ENCODE measurements around the gene SCN8A.
A peak's percentile ranks its signal among the peaks of the same experiment; 100 is the strongest.

SCN8A gene

DNA sequence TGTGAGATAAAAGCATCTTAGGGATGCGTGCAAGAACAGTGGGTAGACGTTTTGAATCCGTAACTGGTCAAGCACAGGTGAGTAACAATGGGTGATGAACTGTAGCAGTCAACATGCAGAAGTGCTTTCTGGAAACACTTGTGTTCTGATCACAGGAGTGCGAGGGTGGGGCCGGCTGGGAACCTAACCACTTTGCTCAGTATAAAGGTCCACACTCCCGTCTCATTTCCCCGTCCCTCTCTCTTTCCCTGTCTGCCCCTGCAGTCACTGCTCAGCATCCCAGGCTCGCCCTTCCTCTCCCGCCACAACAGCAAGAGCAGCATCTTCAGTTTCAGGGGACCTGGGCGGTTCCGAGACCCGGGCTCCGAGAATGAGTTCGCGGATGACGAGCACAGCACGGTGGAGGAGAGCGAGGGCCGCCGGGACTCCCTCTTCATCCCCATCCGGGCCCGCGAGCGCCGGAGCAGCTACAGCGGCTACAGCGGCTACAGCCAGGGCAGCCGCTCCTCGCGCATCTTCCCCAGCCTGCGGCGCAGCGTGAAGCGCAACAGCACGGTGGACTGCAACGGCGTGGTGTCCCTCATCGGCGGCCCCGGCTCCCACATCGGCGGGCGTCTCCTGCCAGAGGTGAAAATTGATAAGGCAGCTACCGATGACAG is 130.4 kb downstream of the SCN8A start:
- DNase-seq (ENCODE audit: low read depth) = peak; percentile 33

DNA sequence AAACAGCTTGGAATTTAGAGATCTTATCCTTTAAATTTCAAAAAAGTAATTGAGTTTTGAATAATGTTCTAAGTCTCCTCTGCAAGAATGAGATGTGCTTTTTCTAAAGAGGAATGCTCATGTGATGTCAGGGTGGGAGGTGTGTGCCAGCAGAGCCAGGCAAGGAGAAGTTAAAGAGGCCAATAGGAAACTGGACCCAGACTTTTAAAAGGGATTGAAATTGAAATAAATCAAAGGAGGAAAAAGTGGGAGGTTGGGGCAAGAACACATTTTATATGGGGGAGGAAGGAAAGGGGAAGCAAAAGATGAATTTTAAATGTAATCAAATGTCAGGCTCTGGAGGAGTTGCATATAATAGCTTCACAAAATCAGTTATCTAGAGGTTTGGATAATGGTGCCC is 131.4 kb downstream of the SCN8A start:
- DNase-seq (ENCODE audit: low read depth) = no peak

DNA sequence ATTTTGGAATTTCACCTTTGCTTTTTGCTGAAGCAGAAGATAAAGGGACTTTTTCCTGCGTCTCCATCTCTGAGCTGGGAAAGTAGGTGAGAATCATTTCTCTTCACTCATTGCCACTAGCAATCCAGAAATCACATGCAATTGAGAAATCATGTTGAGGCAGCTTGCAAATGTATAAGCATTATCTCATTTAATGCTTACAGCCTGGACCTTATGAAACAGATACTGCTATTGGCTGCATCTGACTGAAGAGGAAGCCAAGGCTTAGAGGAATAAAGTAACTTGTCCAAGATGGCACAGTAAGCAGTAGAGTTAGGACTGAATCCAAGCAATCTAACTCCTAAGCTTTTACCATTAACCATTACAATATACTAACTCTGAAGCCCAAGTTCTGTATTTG is 135.1 kb downstream of the SCN8A start:
- DNase-seq (ENCODE audit: low read depth) = no peak

DNA sequence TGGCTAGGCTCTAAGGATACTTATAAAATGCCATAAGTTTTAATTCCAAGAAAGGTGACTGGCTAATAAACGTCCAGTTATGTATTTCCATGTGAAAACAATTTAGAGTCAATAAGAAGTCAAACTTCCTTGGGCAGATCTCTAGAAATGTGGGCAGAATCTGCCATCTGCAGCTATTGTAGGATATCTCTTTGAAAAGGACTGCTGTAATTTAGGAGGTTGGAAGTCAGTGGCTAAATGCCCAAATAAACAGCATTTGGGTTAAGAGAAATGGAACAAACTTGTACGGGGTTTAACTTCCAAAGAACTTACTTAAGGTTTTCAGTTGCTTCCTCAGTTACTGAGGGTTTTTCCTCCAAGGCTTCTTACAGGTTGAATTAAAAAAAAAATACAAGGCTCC is 135.9 kb downstream of the SCN8A start:
- DNase-seq (ENCODE audit: low read depth) = no peak

DNA sequence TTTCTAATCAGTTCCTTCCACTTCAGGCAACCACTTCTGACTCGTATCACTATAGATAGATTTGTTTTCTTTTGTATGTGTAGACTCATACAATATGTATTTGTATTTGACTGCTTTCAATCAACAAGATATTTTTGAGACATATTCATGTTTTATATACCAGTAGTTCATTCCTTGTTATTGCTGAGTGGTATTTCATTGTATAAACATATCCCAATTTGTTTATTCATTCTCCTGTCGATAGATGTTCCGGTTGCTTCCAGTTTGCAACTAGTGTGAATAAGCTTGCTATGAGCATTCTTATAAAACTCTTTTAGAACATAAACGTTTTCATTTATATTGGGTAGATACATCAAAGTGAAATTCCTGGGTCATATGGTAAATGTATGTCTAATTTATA is 138.3 kb downstream of the SCN8A start:
- no peak for DNase-seq (ENCODE audit: low read depth)

DNA sequence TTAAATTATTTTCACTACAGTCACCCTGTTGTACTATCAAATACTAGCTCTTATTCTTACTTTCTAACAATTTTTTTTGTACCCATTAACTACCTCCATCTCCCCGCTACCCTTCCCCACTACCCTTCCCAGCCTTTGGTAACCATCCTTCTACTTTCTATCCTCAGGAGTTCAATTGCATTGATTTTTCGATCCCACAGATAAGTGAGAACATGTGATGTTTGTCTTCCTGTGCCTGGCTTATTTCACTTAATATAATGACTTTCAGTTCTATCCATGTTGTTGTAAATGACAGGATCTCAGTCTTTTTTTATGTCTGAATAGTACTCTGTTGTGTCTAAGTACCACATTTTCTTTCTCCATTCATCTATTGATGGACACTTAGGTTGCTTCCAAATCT is 139.7 kb downstream of the SCN8A start:
- DNase-seq (ENCODE audit: low read depth) = no peak

DNA sequence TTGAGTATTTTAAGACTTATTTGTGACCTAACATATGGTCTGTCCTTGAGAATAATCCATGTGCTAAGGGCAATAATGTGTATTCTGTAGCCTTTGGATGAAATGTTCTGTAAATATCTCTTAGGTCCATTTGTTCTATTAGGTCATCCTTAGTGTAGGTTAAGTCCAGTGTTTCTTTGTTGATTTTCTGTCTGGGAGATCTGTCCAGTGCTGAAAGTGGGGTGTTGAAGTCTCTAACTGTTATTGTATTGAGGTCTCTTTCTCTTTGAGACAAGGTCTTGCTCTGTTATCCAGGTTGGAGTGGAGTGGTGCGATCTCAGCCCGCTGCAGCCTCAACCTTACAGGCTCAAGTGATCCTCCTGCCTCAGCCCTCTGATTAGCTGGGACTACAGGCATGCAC is 149.5 kb downstream of the SCN8A start:
- no peak for DNase-seq (ENCODE audit: low read depth)

DNA sequence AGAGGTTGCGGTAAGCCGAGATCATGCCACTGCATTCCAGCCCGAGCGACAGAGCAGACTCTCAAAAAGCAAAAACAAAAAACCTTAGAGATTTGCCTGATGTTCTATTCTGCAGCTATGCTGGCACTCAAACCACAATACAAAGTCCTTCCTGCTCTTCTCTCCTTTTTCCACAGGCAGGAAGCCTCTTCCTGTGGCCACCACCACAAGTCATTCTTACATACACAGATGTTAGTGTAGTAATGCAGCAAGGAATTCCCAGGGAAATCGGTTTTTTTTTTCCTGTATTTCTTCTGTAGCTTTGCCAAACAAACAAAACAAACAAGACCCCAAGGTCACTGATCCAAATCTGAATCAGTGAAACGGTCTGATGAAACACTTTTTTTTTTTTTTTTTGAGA is 153.2 kb downstream of the SCN8A start:
- no peak for DNase-seq (ENCODE audit: low read depth)

DNA sequence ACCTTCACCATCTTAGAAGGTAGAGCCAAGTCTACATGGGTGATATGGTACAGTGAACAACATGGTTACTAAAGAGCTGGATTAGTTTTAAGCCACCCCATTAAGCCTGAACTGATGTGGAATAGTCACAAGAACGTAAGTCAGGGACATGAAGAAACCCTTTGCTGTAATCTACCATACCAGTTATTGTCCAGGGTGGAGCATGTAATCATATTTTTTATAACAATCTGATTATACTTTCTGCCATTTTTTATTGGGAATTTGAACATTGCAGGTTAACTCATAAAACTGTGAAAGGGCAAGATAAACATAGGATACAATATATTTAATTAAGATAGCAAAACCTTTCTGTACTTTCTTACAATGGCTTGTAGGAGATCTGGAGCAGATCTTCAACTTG is 153.9 kb downstream of the SCN8A start:
- DNase-seq (ENCODE audit: low read depth) = no peak

DNA sequence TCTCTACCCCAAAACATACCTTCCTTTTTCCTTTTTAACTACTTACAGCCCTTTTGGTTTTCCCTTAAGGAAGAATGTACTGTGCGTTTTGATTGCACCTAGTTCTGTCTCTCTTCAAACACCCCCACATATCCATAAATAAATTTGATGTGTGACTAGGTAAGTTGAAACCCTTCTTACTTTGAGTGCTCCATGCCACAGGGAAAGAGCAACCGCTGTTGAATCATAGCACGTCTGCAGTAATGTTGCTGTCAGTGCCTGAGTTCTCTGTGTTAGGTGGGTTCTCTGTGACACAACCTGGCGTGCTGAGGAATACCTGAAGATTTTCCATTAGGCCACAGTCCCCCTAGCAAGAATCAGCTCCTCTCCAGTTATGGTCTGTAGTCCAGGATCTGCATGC is 155.4 kb downstream of the SCN8A start:
- no peak for DNase-seq (ENCODE audit: low read depth)

DNA sequence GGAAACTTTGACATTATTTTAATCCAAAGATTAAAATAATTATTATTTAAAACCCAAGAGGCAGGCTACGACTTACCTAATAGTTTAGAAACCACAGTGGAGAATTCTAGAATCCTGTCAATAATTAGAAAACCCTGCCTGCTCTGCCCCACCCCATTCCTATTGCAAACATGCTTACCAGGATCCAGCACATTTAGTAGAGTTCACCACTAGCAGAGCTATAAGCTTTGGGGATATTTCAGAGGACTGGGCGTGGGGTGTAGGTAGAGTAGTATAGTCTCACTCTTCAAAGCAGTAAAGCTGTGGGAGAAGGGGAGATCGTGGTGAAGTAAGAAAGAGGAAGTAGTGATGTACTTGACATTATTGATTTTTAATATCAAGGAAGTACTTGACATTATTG is 157.2 kb downstream of the SCN8A start:
- DNase-seq (ENCODE audit: low read depth) = no peak

DNA sequence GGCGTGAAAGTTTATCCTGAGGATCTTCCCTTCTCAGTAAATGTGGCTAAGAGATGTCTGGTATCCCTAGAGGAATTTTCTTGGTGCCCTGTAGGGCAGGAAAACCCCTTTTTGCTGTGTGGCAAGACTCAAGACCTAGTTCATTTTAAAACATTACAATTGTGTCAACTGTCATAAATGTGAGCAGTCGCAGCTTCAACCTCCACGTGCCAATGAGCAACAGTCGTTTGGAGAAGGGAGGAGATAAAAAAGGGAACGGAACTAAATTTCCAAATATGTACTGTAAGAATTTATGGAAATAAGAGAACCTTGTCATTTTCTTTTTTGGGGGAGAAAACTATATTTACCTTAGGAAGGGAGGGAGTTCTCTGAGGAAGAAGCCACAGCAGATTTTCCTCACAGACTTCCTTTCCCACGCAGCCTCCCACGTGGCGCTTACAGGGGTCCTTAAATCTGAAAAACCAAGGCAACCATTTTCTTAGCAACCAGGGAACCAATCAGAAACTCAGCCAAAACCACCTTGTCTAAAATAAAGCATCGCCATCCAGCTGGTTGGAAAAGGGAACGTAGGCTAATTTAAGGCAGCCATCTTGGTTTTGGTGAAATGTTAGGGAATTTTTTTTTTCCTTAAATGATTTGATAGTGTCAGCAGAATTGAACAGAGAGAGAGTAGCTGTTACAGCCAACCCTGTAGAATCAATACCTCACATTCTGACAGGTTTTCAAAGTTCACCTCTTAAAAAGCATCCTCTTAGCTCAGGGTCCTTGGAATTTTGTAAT is 158.4 kb downstream of the SCN8A start:
- no peak for DNase-seq (ENCODE audit: low read depth)

DNA sequence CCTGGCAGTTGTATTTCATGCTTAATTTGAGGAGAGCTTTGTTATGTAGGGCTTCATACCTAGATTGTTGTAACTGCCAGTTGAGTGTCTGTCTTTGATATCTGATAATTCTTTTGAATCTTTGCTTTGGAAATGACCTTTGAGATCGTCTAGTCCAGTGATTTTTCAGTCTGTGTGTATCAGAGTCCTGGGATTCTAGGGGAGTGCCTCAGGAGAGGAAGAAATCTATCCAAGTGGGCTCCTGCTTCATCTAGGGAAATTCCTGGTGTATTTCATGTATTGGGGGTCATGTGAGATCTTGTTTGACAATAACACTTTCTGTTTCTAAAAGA is 158.9 kb downstream of the SCN8A start:
- no peak for DNase-seq (ENCODE audit: low read depth)

DNA sequence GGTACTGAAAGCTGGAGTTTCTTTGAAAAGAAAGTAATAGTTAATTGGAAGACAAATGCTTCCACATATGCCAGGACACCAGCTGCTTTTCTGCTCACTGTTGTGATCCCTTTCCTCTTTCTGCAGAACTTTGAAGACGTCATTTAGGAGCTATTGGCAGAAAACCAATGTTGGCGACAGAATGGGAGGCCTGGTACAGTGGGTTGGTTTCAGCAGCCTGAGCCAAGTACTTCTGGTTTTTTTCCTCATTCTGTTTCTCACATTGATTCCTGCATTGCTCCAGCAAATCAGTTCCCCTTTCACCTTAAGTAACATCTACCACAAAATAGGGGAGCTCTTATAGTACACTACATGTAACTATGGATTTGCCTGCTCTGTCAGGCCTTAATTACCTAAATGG is 160.6 kb downstream of the SCN8A start:
- no peak for DNase-seq (ENCODE audit: low read depth)

DNA sequence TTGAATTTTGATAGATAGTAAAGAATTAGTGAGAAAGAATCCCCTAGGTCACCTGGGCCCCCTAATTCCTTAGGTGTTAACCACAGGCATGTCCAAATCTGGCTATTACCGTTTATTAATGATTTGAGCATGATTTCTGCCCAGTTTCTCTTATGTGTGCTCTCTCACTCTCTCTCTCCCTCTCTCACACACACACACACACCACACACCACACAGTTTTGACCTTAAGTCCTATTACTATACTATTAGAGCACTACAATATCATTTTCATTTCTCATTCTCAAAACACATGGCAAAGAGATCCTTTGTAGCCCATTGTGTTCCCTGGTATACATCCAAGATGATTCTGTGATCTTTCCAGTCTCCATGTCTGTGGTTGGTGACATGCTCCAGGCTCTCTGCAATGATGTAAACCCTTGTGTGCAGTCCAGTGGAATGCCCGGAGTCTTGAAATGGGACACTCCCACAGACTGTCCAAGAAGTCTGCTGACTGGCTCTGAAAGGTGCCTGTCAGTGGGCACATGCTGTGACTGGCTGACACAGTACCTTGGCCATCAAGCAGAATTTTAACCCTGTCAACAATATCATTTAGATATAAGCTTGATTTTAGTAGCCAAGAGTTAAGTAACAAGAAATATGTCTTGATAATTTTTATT is 161.3 kb downstream of the SCN8A start:
- DNase-seq (ENCODE audit: low read depth) = no peak

DNA sequence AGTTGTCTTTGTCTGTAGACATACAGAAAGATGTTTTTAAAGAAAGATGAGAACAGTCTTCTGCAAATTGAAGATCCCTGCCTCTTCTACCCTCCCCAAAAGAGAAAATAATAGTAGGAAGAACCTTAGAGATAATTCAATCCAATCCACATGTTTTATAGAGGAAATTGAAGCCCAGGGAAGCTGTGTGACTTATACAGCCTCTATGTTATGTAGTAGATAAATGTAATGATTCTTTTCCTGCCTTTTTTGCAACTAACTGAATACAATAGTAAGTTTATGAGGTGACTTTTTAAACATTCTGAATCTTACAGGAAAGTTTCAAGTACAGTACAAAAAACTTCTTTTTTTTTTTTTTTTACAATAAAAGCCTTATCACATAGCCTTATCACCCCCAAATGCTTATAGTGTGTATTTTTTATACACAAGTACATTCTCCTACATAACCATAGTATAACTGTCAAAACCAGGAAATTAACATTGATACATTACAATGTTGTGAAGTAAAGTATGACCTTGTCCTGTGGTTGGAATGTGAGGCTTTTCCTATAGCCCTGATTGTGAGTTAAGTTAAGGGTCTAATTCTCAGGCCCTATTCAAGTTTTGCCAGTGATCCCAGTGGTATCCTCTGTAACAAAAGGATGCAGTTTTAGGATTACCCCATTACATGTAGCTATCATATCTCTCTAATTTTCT is 163.1 kb downstream of the SCN8A start:
- DNase-seq (ENCODE audit: low read depth) = no peak

DNA sequence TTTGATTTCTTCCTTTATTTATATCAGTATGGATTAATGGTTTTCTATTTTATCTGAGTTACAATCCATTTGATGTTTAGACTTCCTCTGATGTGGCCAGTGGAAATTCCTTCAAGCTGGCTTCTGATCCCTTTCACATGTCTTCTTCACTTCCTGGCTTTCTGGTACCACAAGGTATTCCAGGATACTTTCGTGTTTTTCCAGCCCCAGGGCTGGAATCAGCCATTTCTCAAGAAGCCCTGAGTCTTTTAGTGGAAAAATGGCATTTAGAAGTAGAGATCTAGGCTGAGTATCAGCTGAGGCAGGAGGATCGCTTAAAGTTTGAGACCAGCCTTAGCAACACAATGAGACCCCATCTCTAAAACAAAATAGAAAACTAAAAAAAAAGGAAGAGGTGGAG is 164.2 kb downstream of the SCN8A start:
- DNase-seq (ENCODE audit: low read depth) = no peak

DNA sequence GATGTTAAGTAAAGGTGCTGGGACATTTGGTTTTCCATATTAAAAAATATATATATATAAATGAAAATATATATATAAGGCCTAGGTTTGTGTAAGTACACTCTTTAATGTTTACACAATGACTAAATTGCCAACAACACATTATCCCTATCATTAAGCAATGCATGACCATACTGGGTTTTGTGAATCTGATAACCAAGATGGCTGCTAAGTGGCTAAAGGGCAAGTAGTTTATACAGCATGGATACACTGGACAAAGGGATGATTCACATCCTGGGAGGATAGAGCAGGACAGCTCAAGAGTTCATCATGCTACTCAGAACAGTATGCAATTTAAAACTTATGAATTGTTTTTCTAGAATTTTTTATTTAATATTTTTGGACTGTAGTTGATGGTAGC is 168.1 kb downstream of the SCN8A start:
- DNase-seq (ENCODE audit: low read depth) = no peak

DNA sequence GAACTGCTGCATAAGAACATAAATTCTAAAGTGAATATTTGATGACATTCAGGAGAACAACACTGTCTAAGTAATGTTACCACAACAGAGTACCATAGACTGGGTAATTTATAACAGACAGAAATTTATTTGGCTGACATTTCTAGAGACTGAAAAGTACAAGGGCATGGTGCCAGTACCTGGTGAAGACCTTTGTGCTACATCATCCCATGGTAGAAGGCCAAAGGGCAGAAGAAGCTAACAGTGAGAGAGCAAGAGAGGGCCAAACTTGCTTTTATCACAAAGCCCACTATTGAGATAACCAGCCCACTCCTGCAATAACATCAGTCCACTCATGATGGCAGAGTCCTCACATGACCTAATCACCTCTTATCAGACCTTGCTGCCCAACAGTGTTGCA is 168.7 kb downstream of the SCN8A start:
- DNase-seq (ENCODE audit: low read depth) = no peak

DNA sequence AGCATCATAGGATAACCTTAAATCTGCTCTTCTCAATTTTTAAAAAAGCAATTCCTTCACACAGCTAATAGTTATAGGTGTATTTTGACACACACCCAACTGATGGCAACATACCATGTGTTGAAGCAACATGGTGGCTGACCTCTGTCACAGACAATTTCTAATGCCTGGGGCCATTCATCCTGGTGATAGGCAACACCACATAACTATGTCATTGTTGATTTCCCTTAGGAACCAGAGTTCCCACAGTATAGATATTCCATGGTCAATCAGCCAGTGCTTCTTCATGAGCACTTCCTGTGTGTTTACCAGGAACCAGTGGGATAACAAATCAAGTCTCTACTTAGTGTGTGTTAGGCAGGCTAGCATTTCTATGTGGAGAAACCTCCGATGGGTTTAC is 169.2 kb downstream of the SCN8A start:
- no peak for DNase-seq (ENCODE audit: low read depth)

DNA sequence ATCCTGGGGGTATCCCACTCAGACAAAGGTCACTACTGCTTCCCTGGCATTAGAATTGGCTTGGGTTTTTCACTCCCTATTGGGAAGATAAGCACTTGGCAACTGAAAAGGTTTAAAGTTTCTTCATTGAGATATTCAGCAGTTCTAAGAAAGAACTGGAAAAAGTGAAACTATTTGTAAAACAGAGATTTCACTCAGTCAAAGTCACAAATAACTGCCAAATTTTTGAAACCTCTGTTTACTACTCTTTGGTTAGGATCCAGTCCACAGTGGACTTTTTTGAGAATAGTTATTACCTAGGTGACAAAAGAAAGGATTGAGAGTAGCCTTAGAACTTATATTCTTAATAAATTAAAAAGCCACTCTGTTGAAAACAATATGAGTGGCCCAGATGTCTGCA is 172.7 kb downstream of the SCN8A start:
- no peak for DNase-seq (ENCODE audit: low read depth)

DNA sequence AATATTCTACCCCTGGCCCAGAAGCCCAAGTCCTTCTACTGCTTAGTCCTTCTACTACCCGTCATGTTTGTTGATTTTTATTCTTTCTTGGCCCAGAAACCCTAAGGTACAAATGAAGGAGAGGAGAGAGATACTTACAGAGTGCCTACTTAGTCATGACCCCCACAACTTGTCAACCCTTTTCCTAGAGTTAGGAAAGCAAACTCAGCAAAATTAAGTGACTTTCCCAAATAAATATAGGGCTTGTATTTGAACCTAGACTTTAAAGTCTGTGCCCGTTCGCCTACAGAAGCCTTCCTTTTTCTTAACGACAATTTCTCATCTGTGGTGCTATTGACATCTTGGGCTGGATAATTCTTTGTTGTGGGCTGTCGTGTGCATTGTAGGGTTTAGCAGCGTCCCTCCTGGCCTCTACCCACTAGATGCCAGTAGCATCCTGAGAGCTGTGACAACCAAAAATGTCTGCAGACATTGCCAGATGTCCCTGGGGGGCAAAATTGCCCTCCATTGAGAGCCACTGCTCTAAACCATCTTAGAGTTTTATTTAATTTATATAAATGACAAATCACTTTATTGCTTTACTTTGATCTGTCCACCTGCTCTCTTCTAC is 175.1 kb downstream of the SCN8A start:
- no peak for DNase-seq (ENCODE audit: low read depth)

DNA sequence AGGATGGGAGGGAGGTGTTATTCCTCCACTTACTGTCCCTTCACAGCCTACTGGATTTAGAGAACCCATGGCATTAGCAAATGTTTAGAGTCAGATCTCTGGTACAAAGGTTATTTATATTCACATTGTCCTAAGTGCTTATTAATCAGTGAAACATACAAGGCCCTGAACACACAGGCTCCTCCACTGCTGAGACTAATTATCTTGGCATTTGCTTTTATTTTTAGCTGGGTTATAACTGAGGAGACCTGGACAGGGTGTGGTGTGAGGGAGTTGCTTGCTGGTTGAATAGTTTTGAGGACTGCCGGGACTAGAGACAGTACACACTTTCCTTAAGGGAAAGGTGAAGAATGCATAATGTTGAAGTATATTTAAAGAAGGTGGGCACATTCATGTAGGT is 180.0 kb downstream of the SCN8A start:
- no peak for DNase-seq (ENCODE audit: low read depth)
